ENCODE measurements around the gene CPLX3. TPM values are rescaled to one million over a fixed set of nuclear protein-coding genes. Genes with fewer than 3 reads are reported as not detected.

CPLX3 gene
- polyA plus RNA-seq, 2 of the 4 experiments (the other 2 are of a cell fraction) = not detected

DNA sequence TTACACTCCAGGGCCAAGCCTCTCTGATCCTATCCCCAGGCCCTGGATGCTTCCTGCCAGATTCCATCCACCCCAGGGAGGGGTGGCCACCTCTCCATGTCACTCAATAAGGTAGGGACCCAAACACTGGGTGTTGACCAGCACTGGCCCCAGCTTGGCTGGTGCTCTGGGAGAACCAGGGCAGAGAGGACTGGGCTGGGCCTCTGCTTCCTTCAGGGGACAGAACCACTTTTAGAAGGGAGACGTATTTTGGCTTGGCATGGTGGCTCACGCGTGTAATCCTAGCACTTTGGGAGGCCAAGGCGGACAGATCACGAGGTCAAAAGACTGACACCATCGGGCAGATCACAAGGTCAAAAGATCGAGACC, 4.7 kb upstream of the CPLX3 start (continued):
- TF ChIP-seq, protein P1, sequence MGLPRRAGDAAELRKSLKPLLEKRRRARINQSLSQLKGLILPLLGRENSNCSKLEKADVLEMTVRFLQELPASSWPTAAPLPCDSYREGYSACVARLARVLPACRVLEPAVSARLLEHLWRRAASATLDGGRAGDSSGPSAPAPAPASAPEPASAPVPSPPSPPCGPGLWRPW (IDR thresholded peaks at IDR 0.05) = no peak
- no peak for TF ChIP-seq RARB (CRISPR knock-in tag; IDR thresholded peaks at IDR 0.05)

DNA sequence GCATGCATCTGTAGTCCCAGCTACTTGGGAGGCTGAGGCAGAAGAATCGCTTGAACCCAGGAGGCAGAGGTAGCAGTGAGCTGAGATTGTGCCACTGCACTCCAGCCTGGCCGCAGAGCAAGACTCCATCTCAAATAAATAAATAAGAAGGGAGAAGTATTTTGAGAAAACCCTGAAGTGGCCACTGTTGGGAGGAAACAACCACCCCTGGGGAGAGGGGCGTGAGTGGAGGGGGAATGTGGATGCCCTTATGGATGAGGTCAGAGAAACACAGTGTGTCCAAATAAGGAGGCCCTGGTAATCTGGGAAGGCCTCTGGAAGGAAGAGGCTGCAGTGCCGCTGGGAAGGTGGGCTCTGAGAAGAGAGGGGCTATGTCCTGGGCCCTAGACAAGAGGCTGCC, 4.2 kb upstream of the CPLX3 start:
- Histone ChIP-seq H3K27ac (no peak overlapping the region), H3K4me2 (no peak overlapping the region), H3K9me3 (no peaks in the 10 kb centered on the region), H3K4me1 (peaks cover 13% of the 10 kb centered on the region), H3K4me3 (no peak overlapping the region)
- POLR2A ChIA-PET = no interaction called here
- TF ChIP-seq, protein P2, sequence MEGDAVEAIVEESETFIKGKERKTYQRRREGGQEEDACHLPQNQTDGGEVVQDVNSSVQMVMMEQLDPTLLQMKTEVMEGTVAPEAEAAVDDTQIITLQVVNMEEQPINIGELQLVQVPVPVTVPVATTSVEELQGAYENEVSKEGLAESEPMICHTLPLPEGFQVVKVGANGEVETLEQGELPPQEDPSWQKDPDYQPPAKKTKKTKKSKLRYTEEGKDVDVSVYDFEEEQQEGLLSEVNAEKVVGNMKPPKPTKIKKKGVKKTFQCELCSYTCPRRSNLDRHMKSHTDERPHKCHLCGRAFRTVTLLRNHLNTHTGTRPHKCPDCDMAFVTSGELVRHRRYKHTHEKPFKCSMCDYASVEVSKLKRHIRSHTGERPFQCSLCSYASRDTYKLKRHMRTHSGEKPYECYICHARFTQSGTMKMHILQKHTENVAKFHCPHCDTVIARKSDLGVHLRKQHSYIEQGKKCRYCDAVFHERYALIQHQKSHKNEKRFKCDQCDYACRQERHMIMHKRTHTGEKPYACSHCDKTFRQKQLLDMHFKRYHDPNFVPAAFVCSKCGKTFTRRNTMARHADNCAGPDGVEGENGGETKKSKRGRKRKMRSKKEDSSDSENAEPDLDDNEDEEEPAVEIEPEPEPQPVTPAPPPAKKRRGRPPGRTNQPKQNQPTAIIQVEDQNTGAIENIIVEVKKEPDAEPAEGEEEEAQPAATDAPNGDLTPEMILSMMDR (IDR thresholded peaks at IDR 0.05) = no peak
- TF ChIP-seq FOXS1 (CRISPR knock-in tag; IDR thresholded peaks at IDR 0.05) = no peak
- no peak for TF ChIP-seq MYC (IDR thresholded peaks at IDR 0.05; ENCODE audit: borderline replicate concordance, low read length)
- no peak for TF ChIP-seq HOXB5 (CRISPR knock-in tag; IDR thresholded peaks at IDR 0.05)
- FAIRE-seq (no peak), DNase-seq (ENCODE audit: low read depth in 1 of 2, low spot score in 1 of 2) (no peak), ATAC-seq (no peak)
- WGBS (ENCODE audit: missing lambda C conversion rate) = 60% methylated on average over 4 of the region's 4 CpGs
- CTCF ChIA-PET = interaction anchor here (65.6 to 66.7 kb wide), 2 partner anchors 3 to 31 kb away, joined by 1908 read pairs; partner anchors contain the start of genes CPLX3, CSK, LMAN1L and ULK3

DNA sequence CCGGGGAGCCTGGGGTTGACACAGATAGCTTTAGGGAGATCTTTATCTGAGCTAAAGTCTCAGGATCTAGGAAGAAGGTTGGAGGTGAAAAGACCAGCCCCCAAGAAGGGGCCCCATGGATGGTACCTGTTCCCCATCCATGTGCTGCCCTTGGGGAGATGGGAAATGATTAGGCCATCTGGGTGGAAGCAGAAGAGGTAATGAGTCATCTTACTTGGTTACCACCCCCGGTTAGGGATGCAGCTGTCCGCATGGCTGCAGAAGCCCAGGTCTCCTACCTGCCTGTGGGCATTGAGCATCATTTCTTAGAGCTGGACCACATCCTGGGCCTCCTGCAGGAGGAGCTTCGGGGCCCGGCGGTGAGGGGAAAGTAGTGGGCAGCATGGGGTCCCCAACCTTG, 3.1 kb upstream of the CPLX3 start:
- CTCF ChIA-PET = interaction anchor here (65.6 to 66.7 kb wide), 2 partner anchors 4 to 32 kb away, joined by 1908 read pairs; partner anchors contain the start of genes CPLX3, CSK, LMAN1L and ULK3
- FAIRE-seq = no peak
- H3K27ac ChIP-seq = no peak overlapping the region
- H3K9me3 ChIP-seq = no peaks in the 10 kb centered on the region
- WGBS (ENCODE audit: missing lambda C conversion rate) = 19% methylated on average over 6 of the region's 6 CpGs
- TF ChIP-seq TP53 (CRISPR knock-in tag; IDR thresholded peaks at IDR 0.05) (no peak), RCOR1 (IDR thresholded peaks at IDR 0.05; ENCODE audit: low read depth, low read length) (no peak), PHF8 (IDR thresholded peaks at IDR 0.05; ENCODE audit: borderline replicate concordance, low read depth) (no peak), NR3C1 (IDR thresholded peaks at IDR 0.05) (no peak), RNF2 (IDR thresholded peaks at IDR 0.05; ENCODE audit: borderline replicate concordance, low read depth) (no peak)
- no peak overlapping the region for H3K4me2 ChIP-seq
- no peak overlapping the region for H3K4me3 ChIP-seq
- POLR2A ChIA-PET = no interaction called here
- no peak for ATAC-seq
- peaks cover 11% of the 10 kb centered on the region for H3K4me1 ChIP-seq
- DNase-seq (ENCODE audit: low read depth in 1 of 2, low spot score in 1 of 2) = no peak

DNA sequence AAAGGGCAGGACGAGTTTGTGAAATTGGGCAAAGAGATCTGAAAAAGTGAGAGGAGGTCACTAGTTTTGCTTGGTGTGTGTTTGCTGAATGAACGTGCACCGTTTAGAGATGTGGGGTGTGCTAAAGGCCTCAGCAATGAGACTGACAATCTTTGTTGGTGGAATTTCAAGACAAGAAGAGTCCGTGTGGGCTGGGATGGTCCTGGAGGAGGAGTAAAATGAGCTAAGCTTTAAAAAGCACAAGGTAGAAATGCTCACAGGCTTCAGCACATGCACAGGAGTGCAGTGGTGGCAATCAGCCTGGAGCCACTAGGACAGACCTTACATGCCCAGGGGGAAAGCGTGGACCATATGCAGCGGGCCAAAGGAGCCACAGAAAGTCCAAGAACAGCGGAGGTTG, 1.5 kb upstream of the CPLX3 start:
- WGBS (ENCODE audit: missing lambda C conversion rate) = 7% methylated on average over 7 of the region's 7 CpGs
- TF ChIP-seq FOXS1 (CRISPR knock-in tag; IDR thresholded peaks at IDR 0.05) = no peak
- TF ChIP-seq HOXA7 (CRISPR knock-in tag; IDR thresholded peaks at IDR 0.05) = no peak
- TF ChIP-seq, protein P3, sequence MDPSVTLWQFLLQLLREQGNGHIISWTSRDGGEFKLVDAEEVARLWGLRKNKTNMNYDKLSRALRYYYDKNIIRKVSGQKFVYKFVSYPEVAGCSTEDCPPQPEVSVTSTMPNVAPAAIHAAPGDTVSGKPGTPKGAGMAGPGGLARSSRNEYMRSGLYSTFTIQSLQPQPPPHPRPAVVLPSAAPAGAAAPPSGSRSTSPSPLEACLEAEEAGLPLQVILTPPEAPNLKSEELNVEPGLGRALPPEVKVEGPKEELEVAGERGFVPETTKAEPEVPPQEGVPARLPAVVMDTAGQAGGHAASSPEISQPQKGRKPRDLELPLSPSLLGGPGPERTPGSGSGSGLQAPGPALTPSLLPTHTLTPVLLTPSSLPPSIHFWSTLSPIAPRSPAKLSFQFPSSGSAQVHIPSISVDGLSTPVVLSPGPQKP (IDR thresholded peaks at IDR 0.05; ENCODE audit: low read depth, low read length) = no peak
- no peak for TF ChIP-seq HEYL (CRISPR knock-in tag; IDR thresholded peaks at IDR 0.05)
- no peak for TF ChIP-seq KDM1A (IDR thresholded peaks at IDR 0.05; ENCODE audit: low read depth)
- no peak for TF ChIP-seq KDM5A (IDR thresholded peaks at IDR 0.05)
- TF ChIP-seq ZNF302 (CRISPR knock-in tag; IDR thresholded peaks at IDR 0.05) = no peak
- TF ChIP-seq FOSB (CRISPR knock-in tag; IDR thresholded peaks at IDR 0.05) = no peak
- TF ChIP-seq TFCP2L1 (CRISPR knock-in tag; IDR thresholded peaks at IDR 0.05) = no peak
- no peak for TF ChIP-seq ZC3H11A (IDR thresholded peaks at IDR 0.05)
- TF ChIP-seq, protein P4, sequence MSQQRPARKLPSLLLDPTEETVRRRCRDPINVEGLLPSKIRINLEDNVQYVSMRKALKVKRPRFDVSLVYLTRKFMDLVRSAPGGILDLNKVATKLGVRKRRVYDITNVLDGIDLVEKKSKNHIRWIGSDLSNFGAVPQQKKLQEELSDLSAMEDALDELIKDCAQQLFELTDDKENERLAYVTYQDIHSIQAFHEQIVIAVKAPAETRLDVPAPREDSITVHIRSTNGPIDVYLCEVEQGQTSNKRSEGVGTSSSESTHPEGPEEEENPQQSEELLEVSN (IDR thresholded peaks at IDR 0.05; ENCODE audit: borderline replicate concordance, low read depth) = no peak
- TF ChIP-seq, protein P5, sequence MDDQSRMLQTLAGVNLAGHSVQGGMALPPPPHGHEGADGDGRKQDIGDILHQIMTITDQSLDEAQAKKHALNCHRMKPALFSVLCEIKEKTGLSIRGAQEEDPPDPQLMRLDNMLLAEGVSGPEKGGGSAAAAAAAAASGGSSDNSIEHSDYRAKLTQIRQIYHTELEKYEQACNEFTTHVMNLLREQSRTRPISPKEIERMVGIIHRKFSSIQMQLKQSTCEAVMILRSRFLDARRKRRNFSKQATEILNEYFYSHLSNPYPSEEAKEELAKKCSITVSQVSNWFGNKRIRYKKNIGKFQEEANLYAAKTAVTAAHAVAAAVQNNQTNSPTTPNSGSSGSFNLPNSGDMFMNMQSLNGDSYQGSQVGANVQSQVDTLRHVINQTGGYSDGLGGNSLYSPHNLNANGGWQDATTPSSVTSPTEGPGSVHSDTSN (IDR thresholded peaks at IDR 0.05) = no peak
- no peak for TF ChIP-seq NFE2L2 (conservative IDR thresholded peaks at IDR 0.05; ENCODE audit: low read length)
- TF ChIP-seq, protein P1 (IDR thresholded peaks at IDR 0.05) = no peak
- TF ChIP-seq POLR2A (IDR thresholded peaks at IDR 0.05; ENCODE audit: low read length) = no peak
- no peak for TF ChIP-seq RCOR1 (IDR thresholded peaks at IDR 0.05; ENCODE audit: low read depth, low read length)
- FAIRE-seq (no peak), ATAC-seq (peak; percentile 15 to 29; a peak in 4 of 6 replicates), DNase-seq (ENCODE audit: low read depth in 1 of 2, low spot score in 1 of 2) (no peak)
- CTCF ChIA-PET = interaction anchor here (0.9 to 66.7 kb wide), 5 partner anchors 9 to 34 kb away, joined by 3 to 1908 read pairs (median 10); partner anchors contain the start of genes CSK, LMAN1L and ULK3
- no peak overlapping the region for H3K4me2 ChIP-seq
- H3K4me1 ChIP-seq = peaks cover 7% of the 10 kb centered on the region; the same call in 1 of the 3 replicates
- no peak overlapping the region for H3K27ac ChIP-seq
- no peaks in the 10 kb centered on the region for H3K9me3 ChIP-seq
- POLR2A ChIA-PET = no interaction called here
- H3K4me3 ChIP-seq = no peak overlapping the region
